HCT116 (cell line): ENCODE results near the gene TEAD2. TPM values are rescaled to one million over a fixed set of nuclear protein-coding genes. Genes with fewer than 3 reads are reported as not detected.

Experiments
- ATAC-seq: fragments of 200-7000 bp; cut with Tn5 transposase; 2 replicates; pipeline ENCODE4 v1.9.1; 2020; ENCODE audit warnings: mild to moderate bottlenecking, moderate library complexity
- BruUV-seq: library from RNA; stranded (reverse); fragments of 400-500 nt; replicated peaks from 2 replicates; lab custom pipeline; 2021; lab: Mats Ljungman, UMichigan
- CTCF ChIA-PET: fragments of 300-600 bp; sonication (Branson Sonifier 250); formaldehyde crosslinking; loops from one replicate; lab custom pipeline; 2021; ENCODE audit warnings: antibody characterized with exemption; lab: Charles Lee
- POLR2A ChIA-PET: fragments of 300-600, 350-600 bp; sonication (Branson Sonifier 250); formaldehyde crosslinking; loops from one replicate; lab custom pipeline; 2021; ENCODE audit warnings: antibody characterized with exemption; lab: Charles Lee
- RAD21 ChIA-PET, 2 experiments: fragments of 300-600 bp; sonication (Branson Sonifier 250); formaldehyde crosslinking; loops; one replicate each; lab custom pipeline; 2023; ENCODE audit warnings: low total read pairs in 2 of 2; ENCODE audit not compliant: uncharacterized antibody in 2 of 2, unreplicated experiment in 2 of 2, low non-redundant PET in 1 of 2; lab: Charles Lee
- DNase-seq: peaks from one replicate; pipeline ENCODE4 v3.0.0-alpha.2; 2010; ENCODE audit warnings: low read depth, low spot score
- H2AFZ ChIP-seq: fragments of 200-600 bp; shearing (Covaris generic), sonication (generic); 2 replicates; pipeline ENCODE4 v1.6.1; 2017; ENCODE audit warnings: low read depth, mixed run types, mixed read lengths, antibody characterized with exemption, low read length; ENCODE audit not compliant: poor library complexity, severe bottlenecking
- H3K27ac ChIP-seq: 2 replicates; pipeline ENCODE4 v1.5.1; 2012; ENCODE audit warnings: low read depth, low read length
- H3K27me3 ChIP-seq: fragments of 200-600 bp; sonication (generic); 2 replicates; pipeline ENCODE4 v1.6.1; 2016; ENCODE audit warnings: mixed run types, low read length, mixed read lengths; ENCODE audit not compliant: insufficient read depth
- H3K36me3 ChIP-seq, 2 experiments: fragments of 200-500 bp in 1 of 2; fragments of 200-600 bp in 1 of 2; sonication (Bioruptor generic) in 1 of 2; sonication (generic) in 1 of 2; 2 replicates each; pipeline versions ENCODE4 v1.5.1 to v1.6.1; 2014 to 2016; ENCODE audit warnings: low read length in 2 of 2, inconsistent platforms in 1 of 2, mixed read lengths in 1 of 2, mixed run types in 1 of 2; ENCODE audit not compliant: insufficient read depth in 2 of 2, control insufficient read depth in 1 of 2
- H3K4me1 ChIP-seq, 2 experiments: fragments of 200-600 bp in 1 of 2; sonication (generic) in 1 of 2; 2 replicates each; pipeline versions ENCODE4 v1.5.1 to v1.6.1; 2012 to 2017; ENCODE audit warnings: low read length in 2 of 2, inconsistent platforms in 1 of 2, mild to moderate bottlenecking in 1 of 2, mixed read lengths in 1 of 2, mixed run types in 1 of 2, moderate library complexity in 1 of 2; ENCODE audit not compliant: insufficient read depth in 2 of 2, control insufficient read depth in 1 of 2
- H3K4me2 ChIP-seq: fragments of 200-600 bp; sonication (generic); 2 replicates; pipeline ENCODE4 v1.6.1; 2017; ENCODE audit warnings: mixed run types, low read length, mixed read lengths
- H3K4me3 ChIP-seq, 2 experiments: fragments of 200-600 bp in 1 of 2; sonication (generic) in 1 of 2; replicated peaks in 1 of 2; 2 replicates each; pipeline ENCODE4 v1.5.1; 2011 to 2016; ENCODE audit warnings: low read length in 2 of 2, control low read depth in 1 of 2, low read depth in 1 of 2, mild to moderate bottlenecking in 1 of 2, mixed read lengths in 1 of 2, mixed run types in 1 of 2
- H3K79me2 ChIP-seq: fragments of 200-600 bp; sonication (generic); 2 replicates; pipeline ENCODE4 v1.6.1; 2017; ENCODE audit warnings: mild to moderate bottlenecking, mixed run types, low read length, moderate library complexity, mixed read lengths; ENCODE audit not compliant: insufficient read depth
- H3K9ac ChIP-seq: fragments of 200-600 bp; sonication (generic); 2 replicates; pipeline ENCODE4 v1.6.1; 2016; ENCODE audit warnings: low read length, mixed read lengths
- H3K9me2 ChIP-seq: fragments of 200-600 bp; sonication (generic), shearing (Covaris generic); 2 replicates; pipeline ENCODE4 v1.6.1; 2017; ENCODE audit warnings: mixed run types, mild to moderate bottlenecking, moderate library complexity; ENCODE audit not compliant: insufficient read depth
- H3K9me3 ChIP-seq, 2 experiments: fragments of 200-500 bp in 1 of 2; fragments of 200-600 bp in 1 of 2; sonication (Bioruptor generic) in 1 of 2; sonication (generic) in 1 of 2; 2 replicates each; pipeline ENCODE4 v1.6.1; 2014 to 2017; ENCODE audit warnings: low read length in 2 of 2, mixed read lengths in 2 of 2, inconsistent platforms in 1 of 2, low read depth in 1 of 2, mild to moderate bottlenecking in 1 of 2, mixed run types in 1 of 2, moderate library complexity in 1 of 2; ENCODE audit not compliant: control insufficient read depth in 1 of 2, insufficient read depth in 1 of 2
- H4K20me1 ChIP-seq: fragments of 200-600 bp; sonication (generic), shearing (Covaris generic); 2 replicates; pipeline ENCODE4 v1.6.1; 2017; ENCODE audit warnings: mixed run types, mild to moderate bottlenecking, moderate library complexity; ENCODE audit not compliant: insufficient read depth
- ATF3 ChIP-seq: IDR thresholded peaks from 2 replicates; pipeline ENCODE4 v1.6.1; 2012
- CBX3 ChIP-seq: IDR thresholded peaks from 2 replicates; pipeline ENCODE4 v1.6.1; 2012; ENCODE audit warnings: low read depth
- CEBPB ChIP-seq: IDR thresholded peaks from 2 replicates; pipeline ENCODE4 v1.6.1; 2012; ENCODE audit warnings: low read depth
- EZH2phosphoT487 ChIP-seq: fragments of 200-600 bp; IDR thresholded peaks from 2 replicates; pipeline ENCODE4 v1.6.1; 2018; ENCODE audit warnings: antibody characterized with exemption, borderline replicate concordance
- JUND ChIP-seq: IDR thresholded peaks from 2 replicates; pipeline ENCODE4 v1.6.1; 2012
- POLR2A ChIP-seq: IDR thresholded peaks from 2 replicates; pipeline ENCODE4 v1.7.0; 2011; ENCODE audit warnings: borderline replicate concordance; ENCODE audit not compliant: insufficient read depth, insufficient read length; ENCODE audit errors: extremely low read depth
- POLR2AphosphoS5 ChIP-seq: IDR thresholded peaks from 2 replicates; pipeline ENCODE4 v1.6.1; 2011; ENCODE audit warnings: mild to moderate bottlenecking, low read depth, low read length, moderate library complexity
- RAD21 ChIP-seq: IDR thresholded peaks from 2 replicates; pipeline ENCODE4 v1.6.1; 2012; ENCODE audit warnings: low read depth, mild to moderate bottlenecking
- SIN3A ChIP-seq: IDR thresholded peaks from 2 replicates; pipeline ENCODE4 v1.6.1; 2012; ENCODE audit warnings: low read depth
- SP1 ChIP-seq: IDR thresholded peaks from 2 replicates; pipeline ENCODE4 v1.6.1; 2012; ENCODE audit warnings: low read depth
- TCF7L2 ChIP-seq: IDR thresholded peaks from 2 replicates; pipeline ENCODE4 v1.7.0; 2011; ENCODE audit warnings: borderline replicate concordance, inconsistent platforms; ENCODE audit not compliant: insufficient read depth, insufficient read length; ENCODE audit errors: extremely low read depth
- intact Hi-C: fragments of 100-400 bp; cut with micrococcal nuclease; formaldehyde crosslinking; loops from 2 replicates; pipeline ENCODE4 v1.10.0; 2022
- total RNA-seq: library from RNA; stranded (reverse); gene quantifications from one replicate; pipeline ENCODE4 v1.2.1, GENCODE V29; 2021; ENCODE audit not compliant: unreplicated experiment
- TF ChIP-seq, protein P1 (sequence below), 3 experiments: fragments of 200-600 bp in 1 of 3; sonication (generic) in 1 of 3; IDR thresholded peaks in 2 of 3; conservative IDR thresholded peaks in 1 of 3; 2 replicates each; pipeline ENCODE4 v1.5.1; 2012 to 2017; ENCODE audit warnings: low read depth in 2 of 3, low read length in 2 of 3, antibody characterized with exemption in 1 of 3, borderline replicate concordance in 1 of 3, control low read depth in 1 of 3, mild to moderate bottlenecking in 1 of 3, mixed read lengths in 1 of 3, mixed run types in 1 of 3, moderate library complexity in 1 of 3; ENCODE audit not compliant: insufficient read depth in 1 of 3
- TF ChIP-seq, protein P2 (sequence below): IDR thresholded peaks from 2 replicates; pipeline ENCODE4 v1.6.1; 2012

TEAD2 gene
- total RNA-seq, 1 experiment from 2014 or later = 31.9 TPM

DNA sequence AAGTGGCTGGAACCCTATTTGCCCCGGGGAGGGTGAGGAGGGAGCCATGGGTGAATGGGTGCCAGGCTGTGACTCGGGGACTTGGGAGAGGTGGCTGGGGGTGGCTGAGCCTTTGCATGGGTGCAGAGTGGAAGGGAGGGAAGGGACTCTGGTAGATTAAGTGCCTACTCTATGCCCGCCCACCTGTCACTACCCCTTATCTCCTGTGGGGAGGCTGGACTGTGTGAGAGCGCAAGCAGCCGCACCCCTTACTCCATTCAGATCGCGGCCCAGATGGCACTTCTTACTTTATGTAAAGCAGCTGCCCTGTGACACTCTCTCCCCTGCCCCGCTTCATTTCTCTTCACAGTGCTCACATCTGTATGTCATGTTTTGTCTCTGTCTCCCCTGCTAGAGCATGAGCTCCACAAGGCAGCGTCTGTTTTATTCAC lies 28.7 kb upstream of the TEAD2 start:
- no peak overlapping the region for H3K4me3 ChIP-seq
- no TSS peak for BruUV-seq
- H3K27me3 ChIP-seq = no peaks in the 10 kb centered on the region
- no peak overlapping the region for H3K9ac ChIP-seq
- ChIA-PET CTCF (interaction anchor here (0.8 to 2.2 kb wide), 14 partner anchors 10 to 179 kb away, joined by 3 to 17 read pairs (median 5); partner anchors contain the start of genes ALDH16A1 and GFY), RAD21 (interaction anchor here (1.0 to 2.0 kb wide), 4 partner anchors 28 to 85 kb away, joined by 3 to 5 read pairs (median 4); partner anchors contain the start of gene DKKL1 (in 1 of the 2)), POLR2A (interaction anchor here (0.7 to 1.3 kb wide), 3 partner anchors 13 to 61 kb away, joined by 3 to 4 read pairs (median 3); partner anchors contain the start of gene PIH1D1)
- H2AFZ ChIP-seq = no peak overlapping the region
- TF ChIP-seq, protein P1, sequence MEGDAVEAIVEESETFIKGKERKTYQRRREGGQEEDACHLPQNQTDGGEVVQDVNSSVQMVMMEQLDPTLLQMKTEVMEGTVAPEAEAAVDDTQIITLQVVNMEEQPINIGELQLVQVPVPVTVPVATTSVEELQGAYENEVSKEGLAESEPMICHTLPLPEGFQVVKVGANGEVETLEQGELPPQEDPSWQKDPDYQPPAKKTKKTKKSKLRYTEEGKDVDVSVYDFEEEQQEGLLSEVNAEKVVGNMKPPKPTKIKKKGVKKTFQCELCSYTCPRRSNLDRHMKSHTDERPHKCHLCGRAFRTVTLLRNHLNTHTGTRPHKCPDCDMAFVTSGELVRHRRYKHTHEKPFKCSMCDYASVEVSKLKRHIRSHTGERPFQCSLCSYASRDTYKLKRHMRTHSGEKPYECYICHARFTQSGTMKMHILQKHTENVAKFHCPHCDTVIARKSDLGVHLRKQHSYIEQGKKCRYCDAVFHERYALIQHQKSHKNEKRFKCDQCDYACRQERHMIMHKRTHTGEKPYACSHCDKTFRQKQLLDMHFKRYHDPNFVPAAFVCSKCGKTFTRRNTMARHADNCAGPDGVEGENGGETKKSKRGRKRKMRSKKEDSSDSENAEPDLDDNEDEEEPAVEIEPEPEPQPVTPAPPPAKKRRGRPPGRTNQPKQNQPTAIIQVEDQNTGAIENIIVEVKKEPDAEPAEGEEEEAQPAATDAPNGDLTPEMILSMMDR (IDR thresholded peaks at IDR 0.05 in 2 of 3, conservative IDR thresholded peaks at IDR 0.05 in 1 of 3; ENCODE audit: borderline replicate concordance in 1 of 3, insufficient read depth in 1 of 3, low read depth in 2 of 3, low read length in 2 of 3) = no peak
- TF ChIP-seq JUND (no peak), POLR2AphosphoS5 (no peak), CBX3 (no peak), SP1 (no peak), CEBPB (no peak), RAD21 (no peak), POLR2A (no peak), TCF7L2 (no peak), ATF3 (no peak), SIN3A (no peak), EZH2phosphoT487 (no peak)
- TF ChIP-seq, protein P2, sequence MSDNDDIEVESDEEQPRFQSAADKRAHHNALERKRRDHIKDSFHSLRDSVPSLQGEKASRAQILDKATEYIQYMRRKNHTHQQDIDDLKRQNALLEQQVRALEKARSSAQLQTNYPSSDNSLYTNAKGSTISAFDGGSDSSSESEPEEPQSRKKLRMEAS = no peak
- no peak overlapping the region for H3K4me2 ChIP-seq
- no peaks in the 10 kb centered on the region for H4K20me1 ChIP-seq
- H3K9me2 ChIP-seq = no peaks in the 10 kb centered on the region
- no peak overlapping the region for H3K27ac ChIP-seq
- DNase-seq = no peak
- no peak for ATAC-seq
- H3K9me3 ChIP-seq = no peaks in the 10 kb centered on the region
- no peaks in the 10 kb centered on the region for H3K36me3 ChIP-seq
- peaks cover 3 to 10% of the 10 kb centered on the region in 2 experiments; a peak in 3 of 4 replicates for H3K4me1 ChIP-seq
- intact Hi-C loops = no loop called here
- H3K79me2 ChIP-seq = no peaks in the 10 kb centered on the region
